K562 (cell line): ENCODE measurements around the gene PPARG. TPM values are rescaled to one million over a fixed set of nuclear protein-coding genes. Genes with fewer than 3 reads are reported as not detected.

ENCODE experiments used
- DNMT1 ChIP-seq: fragments of 450-650 bp; IDR thresholded peaks from 2 replicates; pipeline ENCODE4 v1.6.1; 2016; ENCODE audit warnings: antibody characterized with exemption, mild to moderate bottlenecking
- DPF2 ChIP-seq: fragments of 450-650 bp; IDR thresholded peaks from 2 replicates; pipeline ENCODE4 v1.6.1; 2016
- ELF1 ChIP-seq: fragments of 200-800 bp; sonication (Bioruptor generic); IDR thresholded peaks from 2 replicates; pipeline ENCODE4 v1.6.1; 2016; ENCODE audit warnings: missing genetic modification characterization, missing compliant biosample characterization
- GABPA ChIP-seq: fragments of 200-800 bp; sonication (Bioruptor generic); conservative IDR thresholded peaks from 2 replicates; pipeline ENCODE4 v1.6.1; 2016; ENCODE audit warnings: low read depth, missing genetic modification characterization, missing compliant biosample characterization
- MTA3 ChIP-seq: fragments of 450-650 bp; formaldehyde crosslinking; IDR thresholded peaks from 2 replicates; pipeline ENCODE4 v1.6.1; 2017; ENCODE audit warnings: mild to moderate bottlenecking, borderline replicate concordance
- MYBL2 ChIP-seq, 2 experiments: fragments of 450-650 bp in 1 of 2; sonication (generic) in 1 of 2; formaldehyde crosslinking in 1 of 2; IDR thresholded peaks; 2 replicates each; pipeline versions ENCODE4 v1.6.1 to v1.8.1; 2017 to 2022; ENCODE audit warnings: borderline replicate concordance in 1 of 2, inconsistent platforms in 1 of 2, low read depth in 1 of 2, mild to moderate bottlenecking in 1 of 2, missing genetic modification reagents in 1 of 2, moderate library complexity in 1 of 2
- NR2C1 ChIP-seq, 2 experiments: fragments of 450-650 bp; IDR thresholded peaks; 2 replicates each; pipeline ENCODE4 v1.6.1; 2017; ENCODE audit warnings: mild to moderate bottlenecking in 2 of 2, antibody characterized with exemption in 1 of 2, inconsistent platforms in 1 of 2, missing compliant biosample characterization in 1 of 2, missing genetic modification characterization in 1 of 2
- PCBP1 ChIP-seq: fragments of 200-400 bp; formaldehyde crosslinking; IDR thresholded peaks from 2 replicates; pipeline ENCODE4 v1.6.1; 2018; ENCODE audit warnings: mild to moderate bottlenecking, low read depth, low read length; ENCODE audit not compliant: poor library complexity, severe bottlenecking
- RFX1 ChIP-seq: fragments of 450-650 bp; IDR thresholded peaks from 2 replicates; pipeline ENCODE4 v1.6.1; 2016; ENCODE audit warnings: mild to moderate bottlenecking, moderate library complexity
- RHOXF2B ChIP-seq: fragments of 250-450 bp; sonication (Bioruptor Pico); conservative IDR thresholded peaks from 2 replicates; pipeline ENCODE4 v1.5.1; 2021
- SMAD1 ChIP-seq: fragments of 150-350 bp; IDR thresholded peaks from 2 replicates; pipeline ENCODE4 v1.6.1; 2014; ENCODE audit warnings: low read length, low read depth; ENCODE audit not compliant: partially characterized antibody
- TEAD1 ChIP-seq, 2 experiments: fragments of 450-650 bp in 1 of 2; sonication (generic) in 1 of 2; formaldehyde crosslinking; IDR thresholded peaks; 2 replicates each; pipeline versions ENCODE4 v1.4.0 to v1.8.0; 2020 to 2022; ENCODE audit warnings: mild to moderate bottlenecking in 2 of 2, missing genetic modification reagents in 1 of 2
- U2AF1 ChIP-seq: fragments of 200-400 bp; formaldehyde crosslinking; optimal IDR thresholded peaks from 2 replicates; pipeline ENCODE3; 2017; ENCODE audit warnings: mild to moderate bottlenecking, low read depth, low read length, moderate library complexity
- USF2 ChIP-seq: sonication (generic); formaldehyde crosslinking; IDR thresholded peaks from 2 replicates; pipeline ENCODE4 v1.5.0; 2020; ENCODE audit warnings: missing genetic modification reagents
- ZNF134 ChIP-seq: fragments of 250-450 bp; sonication (Bioruptor Pico); conservative IDR thresholded peaks from 2 replicates; pipeline ENCODE4 v1.4.0; 2020
- ZNF263 ChIP-seq: sonication (generic); formaldehyde crosslinking; IDR thresholded peaks from 2 replicates; pipeline ENCODE4 v1.8.0; 2022; ENCODE audit warnings: mild to moderate bottlenecking, missing genetic modification reagents, borderline replicate concordance
- ZNF407 ChIP-seq: fragments of 450-650 bp; IDR thresholded peaks from 2 replicates; pipeline ENCODE4 v1.6.1; 2016; ENCODE audit warnings: low read depth
- ZNF717 ChIP-seq: fragments of 250-450 bp; sonication (Bioruptor Pico); IDR thresholded peaks from 2 replicates; pipeline ENCODE4 v1.5.0; 2021
- ZSCAN32 ChIP-seq: fragments of 450-650 bp; formaldehyde crosslinking; IDR thresholded peaks from 2 replicates; pipeline ENCODE4 v1.4.0; 2020; ENCODE audit warnings: mild to moderate bottlenecking, moderate library complexity
- polyA plus RNA-seq, 8 experiments: library from polyadenylated mRNA; depleted of rRNA in 4 of 8; stranded (reverse) in 5 of 8; unstranded in 3 of 8; fragments of >200 nt; fragmentation: Nextera tagmentation in 2 of 8; fragmentation: Illumina TruSeq in 1 of 8; extraction: Ambion mirVana in 2 of 8; extraction: Trizol in 1 of 8; gene quantifications; 2 replicates each; pipeline versions ENCODE4 v1.2.1 to v1.2.3, GENCODE V29; 2011 to 2014; ENCODE audit warnings: inconsistent platforms in 1 of 8, missing spikeins in 1 of 8
- total RNA-seq, 7 experiments: library from RNA; depleted of rRNA in 6 of 7; stranded (reverse); fragments of >200 nt in 6 of 7; fragmentation: Illumina TruSeq in 2 of 7; extraction: Trizol in 2 of 7; gene quantifications; 2 replicates each; pipeline versions ENCODE4 v1.2.1 to v1.2.3, GENCODE V29; 2011 to 2021; ENCODE audit warnings: low replicate concordance in 1 of 7

Gene PPARG
- total and polyA plus RNA-seq, 9 of the 15 experiments (the other 6 are each of a cell fraction or from before 2014, with no cell fraction given), result not detected

- TF ChIP-seq ZNF407 (no peak), USF2 (CRISPR knock-in tag) (no peak), ZNF263 (CRISPR knock-in tag) (peak; percentile 93), NR2C1 (IDR thresholded peaks at IDR 0.05) (peak; percentile 63; the same call in 1 of the 2 replicates), NR2C1 (tag; IDR thresholded peaks at IDR 0.05) (peak; percentile 85), RHOXF2B (CRISPR knock-in tag) (no peak), PCBP1 (no peak), ZSCAN32 (CRISPR knock-in tag) (no peak), MYBL2 (IDR thresholded peaks at IDR 0.05; ENCODE audit: low read depth) (no peak), MYBL2 (CRISPR knock-in tag; IDR thresholded peaks at IDR 0.05; ENCODE audit: borderline replicate concordance) (no peak), ZNF134 (CRISPR knock-in tag) (no peak), DPF2 (peak; percentile 83), DNMT1 (no peak), SMAD1 (no peak), ZNF717 (CRISPR knock-in tag) (no peak), GABPA (tag) (peak; percentile 66), U2AF1 (no peak), MTA3 (peak; percentile 66; the same call in 1 of the 2 replicates), ELF1 (tag) (no peak), TEAD1 (CRISPR knock-in tag; IDR thresholded peaks at IDR 0.05) (peak in 1 of 2 experiments; percentile 73; a peak in 1 of 4 replicates), RFX1 (no peak)
These were observed 116.8 kb downstream of the PPARG start (continued) for GRCh38 chr3:12405432-12406272.
